SK-N-SH (cell line): ENCODE data around the gene SOCS3. TPM values are rescaled to one million over a fixed set of nuclear protein-coding genes. Genes with fewer than 3 reads are reported as not detected.

Experiments
- CTCF ChIA-PET: fragments of 300-600, 350-600 bp; formaldehyde crosslinking; extraction: SDS; loops from one replicate; lab custom pipeline; 2021; lab: Yijun Ruan, JAX
- POLR2A ChIA-PET: fragments of 350-600 bp; sonication (Branson Sonifier 250); formaldehyde crosslinking; extraction: SDS; loops from one replicate; lab custom pipeline; 2020; ENCODE audit warnings: antibody characterized with exemption, inconsistent platforms; lab: Yijun Ruan, JAX
- DNase-seq: peaks from one replicate; pipeline ENCODE4 v3.0.0; 2012
- H2AFZ ChIP-seq: fragments of 200-600 bp; sonication (generic); 2 replicates; pipeline ENCODE4 v1.8.1; 2016; ENCODE audit warnings: antibody characterized with exemption, mild to moderate bottlenecking, low read depth
- H3F3A ChIP-seq: fragments of 200-600 bp; sonication (generic); replicated peaks from 2 replicates; pipeline ENCODE3; 2016; ENCODE audit warnings: antibody characterized with exemption, mild to moderate bottlenecking; ENCODE audit not compliant: insufficient read depth
- H3K27ac ChIP-seq, 2 experiments: fragments of 200-500 bp in 1 of 2; fragments of 200-600 bp in 1 of 2; sonication (Bioruptor generic) in 1 of 2; sonication (generic), shearing (Covaris generic) in 1 of 2; 2 replicates each; pipeline versions ENCODE4 v1.5.1 to v1.6.1; 2014 to 2016; ENCODE audit warnings: low read depth in 2 of 2, inconsistent platforms in 1 of 2, low read length in 1 of 2, mild to moderate bottlenecking in 1 of 2, mixed read lengths in 1 of 2
- H3K27me3 ChIP-seq: fragments of 200-600 bp; sonication (generic), shearing (Covaris generic); 2 replicates; pipeline ENCODE4 v1.6.1; 2016; ENCODE audit warnings: mixed run types; ENCODE audit not compliant: insufficient read depth
- H3K36me3 ChIP-seq, 2 experiments: fragments of 200-500 bp in 1 of 2; fragments of 200-600 bp in 1 of 2; sonication (Bioruptor generic) in 1 of 2; sonication (generic) in 1 of 2; replicated peaks in 1 of 2; 2 replicates each; pipeline versions ENCODE3 to v1.5.1; 2014 to 2016; ENCODE audit warnings: low read length in 1 of 2, mild to moderate bottlenecking in 1 of 2; ENCODE audit not compliant: insufficient read depth in 2 of 2, control insufficient read depth in 1 of 2
- H3K4me1 ChIP-seq, 2 experiments: fragments of 200-500 bp in 1 of 2; fragments of 200-600 bp in 1 of 2; sonication (Bioruptor generic) in 1 of 2; sonication (generic), shearing (Covaris generic) in 1 of 2; 2 replicates each; pipeline versions ENCODE4 v1.5.1 to v1.6.1; 2014 to 2016; ENCODE audit warnings: low read depth in 1 of 2, low read length in 1 of 2, mixed run types in 1 of 2; ENCODE audit not compliant: insufficient read depth in 2 of 2, control insufficient read depth in 1 of 2
- H3K4me2 ChIP-seq: fragments of 200-600 bp; sonication (generic), shearing (Covaris generic); 2 replicates; pipeline ENCODE4 v1.6.1; 2017; ENCODE audit warnings: mixed run types
- H3K4me3 ChIP-seq, 2 experiments: fragments of 200-500 bp in 1 of 2; fragments of 200-600 bp in 1 of 2; sonication (Bioruptor generic) in 1 of 2; sonication (generic), shearing (Covaris generic) in 1 of 2; 2 replicates each; pipeline versions ENCODE4 v1.5.1 to v1.8.1; 2014 to 2016; ENCODE audit warnings: low read depth in 2 of 2, inconsistent platforms in 1 of 2, low read length in 1 of 2, mild to moderate bottlenecking in 1 of 2, mixed read lengths in 1 of 2, moderate library complexity in 1 of 2
- H3K79me2 ChIP-seq: fragments of 200-600 bp; sonication (generic); 2 replicates; pipeline ENCODE4 v1.8.1; 2017; ENCODE audit warnings: mild to moderate bottlenecking; ENCODE audit not compliant: insufficient read depth
- H3K9ac ChIP-seq: fragments of 200-600 bp; sonication (generic); 2 replicates; pipeline ENCODE4 v1.6.1; 2017; ENCODE audit warnings: mixed run types
- H3K9me2 ChIP-seq: fragments of 200-600 bp; sonication (generic); 2 replicates; pipeline ENCODE4 v1.6.1; 2017; ENCODE audit warnings: mixed run types
- H3K9me3 ChIP-seq: fragments of 200-600 bp; sonication (generic); 2 replicates; pipeline ENCODE4 v1.6.1; 2017; ENCODE audit warnings: mixed run types, mild to moderate bottlenecking, moderate library complexity
- H4K20me1 ChIP-seq: fragments of 200-600 bp; sonication (generic); 2 replicates; pipeline ENCODE4 v1.6.1; 2017; ENCODE audit warnings: mild to moderate bottlenecking, mixed run types; ENCODE audit not compliant: insufficient read depth
- CHD2 ChIP-seq: fragments of 150-350 bp; IDR thresholded peaks from 2 replicates; pipeline ENCODE4 v1.6.1; 2018; ENCODE audit warnings: low read length; ENCODE audit not compliant: partially characterized antibody
- ELF1 ChIP-seq: IDR thresholded peaks from 2 replicates; pipeline ENCODE4 v1.4.0; 2012
- EZH2phosphoT487 ChIP-seq: fragments of 200-600 bp; sonication (generic); IDR thresholded peaks from 2 replicates; pipeline ENCODE4 v1.6.1; 2017; ENCODE audit warnings: low read depth, mixed run types, mild to moderate bottlenecking, antibody characterized with exemption, moderate library complexity, borderline replicate concordance
- FOSL2 ChIP-seq: IDR thresholded peaks from 2 replicates; pipeline ENCODE4 v1.4.0; 2012; ENCODE audit warnings: low read depth, mild to moderate bottlenecking, moderate library complexity, borderline replicate concordance
- GABPA ChIP-seq: IDR thresholded peaks from 2 replicates; pipeline ENCODE4 v1.4.0; 2012; ENCODE audit warnings: low read depth, mild to moderate bottlenecking
- GATA2 ChIP-seq: sonication (generic); formaldehyde crosslinking; IDR thresholded peaks from 2 replicates; pipeline ENCODE4 v1.5.0; 2020; ENCODE audit warnings: mild to moderate bottlenecking, missing genetic modification reagents
- NFIC ChIP-seq: IDR thresholded peaks from 2 replicates; pipeline ENCODE4 v1.4.0; 2012; ENCODE audit warnings: borderline replicate concordance
- RCOR1 ChIP-seq: fragments of 150-350 bp; IDR thresholded peaks from 2 replicates; pipeline ENCODE4 v1.6.1; 2017; ENCODE audit warnings: antibody characterized with exemption, low read length
- RFX5 ChIP-seq: IDR thresholded peaks from 2 replicates; pipeline ENCODE4 v1.6.1; 2012; ENCODE audit warnings: mild to moderate bottlenecking, improper control_type of control experiment, low read length
- SIN3A ChIP-seq: IDR thresholded peaks from 2 replicates; pipeline ENCODE4 v1.6.1; 2012; ENCODE audit warnings: low read depth, mild to moderate bottlenecking, low read length, moderate library complexity, borderline replicate concordance
- TCF12 ChIP-seq: IDR thresholded peaks from 2 replicates; pipeline ENCODE4 v1.4.0; 2012
- WGBS: methylation state at CpG from one replicate; pipeline ENCODE4 v1.1.6; 2017; ENCODE audit warnings: low lambda C conversion rate; 5-methylcytosine and 5-hydroxymethylcytosine counted together
- polyA plus RNA-seq, 3 experiments: library from polyadenylated mRNA; depleted of rRNA; stranded (reverse); fragments of >200 nt; gene quantifications; 2 replicates each; pipeline ENCODE4 v1.2.3, GENCODE V29; 2012
- TF ChIP-seq, protein P1 (sequence below): IDR thresholded peaks from 2 replicates; pipeline ENCODE4 v1.4.0; 2012; ENCODE audit warnings: low read depth, borderline replicate concordance
- TF ChIP-seq, protein P2 (sequence below): fragments of 150-350 bp; IDR thresholded peaks from 2 replicates; pipeline ENCODE4 v1.6.1; 2017; ENCODE audit warnings: antibody characterized with exemption, low read length, low read depth, borderline replicate concordance
- TF ChIP-seq, protein P3 (sequence below): IDR thresholded peaks from 2 replicates; pipeline ENCODE4 v1.4.0; 2012; ENCODE audit warnings: low read depth
- TF ChIP-seq, protein P4 (sequence below): IDR thresholded peaks from 2 replicates; pipeline ENCODE4 v1.6.1; 2012; ENCODE audit warnings: mild to moderate bottlenecking, low read depth, low read length, moderate library complexity

Gene SOCS3
- polyA plus RNA-seq, 1 of the 3 experiments (the other 2 are of a cell fraction): 24.9 TPM

DNA sequence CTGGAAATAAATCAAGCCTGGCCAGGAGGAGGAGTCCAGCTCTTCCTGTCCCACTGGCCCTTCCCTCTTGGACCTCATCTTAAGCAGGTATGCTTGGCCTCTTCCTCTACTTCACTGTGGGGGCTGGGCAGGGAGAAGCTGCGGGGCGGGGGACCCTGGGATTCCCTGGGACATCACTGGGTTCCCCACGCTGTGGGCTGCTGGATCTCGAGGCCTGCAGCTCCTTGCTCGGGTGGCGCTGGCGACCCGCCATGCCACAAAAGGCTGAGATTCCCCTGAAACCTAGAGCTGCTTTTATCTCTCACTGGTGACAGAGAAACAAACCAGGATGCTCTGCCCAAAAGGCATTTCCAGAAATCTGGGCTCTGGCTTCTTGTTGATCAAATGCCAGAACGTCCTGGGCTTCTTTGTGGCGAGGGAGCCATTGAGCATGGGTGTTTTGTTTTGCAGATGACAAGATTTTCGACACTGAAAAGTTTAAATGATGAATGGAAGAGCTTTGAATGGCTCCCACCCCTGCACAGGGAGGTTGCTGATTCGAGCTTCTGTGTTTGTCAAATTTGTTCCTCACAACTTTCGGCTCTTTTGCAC lies 10.0 kb upstream of the SOCS3 start (continued):
- TF ChIP-seq, protein P1, sequence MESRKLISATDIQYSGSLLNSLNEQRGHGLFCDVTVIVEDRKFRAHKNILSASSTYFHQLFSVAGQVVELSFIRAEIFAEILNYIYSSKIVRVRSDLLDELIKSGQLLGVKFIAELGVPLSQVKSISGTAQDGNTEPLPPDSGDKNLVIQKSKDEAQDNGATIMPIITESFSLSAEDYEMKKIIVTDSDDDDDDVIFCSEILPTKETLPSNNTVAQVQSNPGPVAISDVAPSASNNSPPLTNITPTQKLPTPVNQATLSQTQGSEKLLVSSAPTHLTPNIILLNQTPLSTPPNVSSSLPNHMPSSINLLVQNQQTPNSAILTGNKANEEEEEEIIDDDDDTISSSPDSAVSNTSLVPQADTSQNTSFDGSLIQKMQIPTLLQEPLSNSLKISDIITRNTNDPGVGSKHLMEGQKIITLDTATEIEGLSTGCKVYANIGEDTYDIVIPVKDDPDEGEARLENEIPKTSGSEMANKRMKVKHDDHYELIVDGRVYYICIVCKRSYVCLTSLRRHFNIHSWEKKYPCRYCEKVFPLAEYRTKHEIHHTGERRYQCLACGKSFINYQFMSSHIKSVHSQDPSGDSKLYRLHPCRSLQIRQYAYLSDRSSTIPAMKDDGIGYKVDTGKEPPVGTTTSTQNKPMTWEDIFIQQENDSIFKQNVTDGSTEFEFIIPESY: no peak
- peak; percentile 89 for TF ChIP-seq TCF12
- TF ChIP-seq RCOR1: peak; percentile 100
- peak; percentile 65; the same call in 1 of the 2 replicates for TF ChIP-seq NFIC
- TF ChIP-seq FOSL2: no peak
- peak; percentile 79 for TF ChIP-seq CHD2
- no peak for TF ChIP-seq EZH2phosphoT487
- TF ChIP-seq, protein P2, sequence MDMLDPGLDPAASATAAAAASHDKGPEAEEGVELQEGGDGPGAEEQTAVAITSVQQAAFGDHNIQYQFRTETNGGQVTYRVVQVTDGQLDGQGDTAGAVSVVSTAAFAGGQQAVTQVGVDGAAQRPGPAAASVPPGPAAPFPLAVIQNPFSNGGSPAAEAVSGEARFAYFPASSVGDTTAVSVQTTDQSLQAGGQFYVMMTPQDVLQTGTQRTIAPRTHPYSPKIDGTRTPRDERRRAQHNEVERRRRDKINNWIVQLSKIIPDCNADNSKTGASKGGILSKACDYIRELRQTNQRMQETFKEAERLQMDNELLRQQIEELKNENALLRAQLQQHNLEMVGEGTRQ: no peak
- TF ChIP-seq, protein P3, sequence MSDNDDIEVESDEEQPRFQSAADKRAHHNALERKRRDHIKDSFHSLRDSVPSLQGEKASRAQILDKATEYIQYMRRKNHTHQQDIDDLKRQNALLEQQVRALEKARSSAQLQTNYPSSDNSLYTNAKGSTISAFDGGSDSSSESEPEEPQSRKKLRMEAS: no peak
- TF ChIP-seq GATA2 (CRISPR knock-in tag): peak; percentile 94
- no peak for TF ChIP-seq RFX5

DNA sequence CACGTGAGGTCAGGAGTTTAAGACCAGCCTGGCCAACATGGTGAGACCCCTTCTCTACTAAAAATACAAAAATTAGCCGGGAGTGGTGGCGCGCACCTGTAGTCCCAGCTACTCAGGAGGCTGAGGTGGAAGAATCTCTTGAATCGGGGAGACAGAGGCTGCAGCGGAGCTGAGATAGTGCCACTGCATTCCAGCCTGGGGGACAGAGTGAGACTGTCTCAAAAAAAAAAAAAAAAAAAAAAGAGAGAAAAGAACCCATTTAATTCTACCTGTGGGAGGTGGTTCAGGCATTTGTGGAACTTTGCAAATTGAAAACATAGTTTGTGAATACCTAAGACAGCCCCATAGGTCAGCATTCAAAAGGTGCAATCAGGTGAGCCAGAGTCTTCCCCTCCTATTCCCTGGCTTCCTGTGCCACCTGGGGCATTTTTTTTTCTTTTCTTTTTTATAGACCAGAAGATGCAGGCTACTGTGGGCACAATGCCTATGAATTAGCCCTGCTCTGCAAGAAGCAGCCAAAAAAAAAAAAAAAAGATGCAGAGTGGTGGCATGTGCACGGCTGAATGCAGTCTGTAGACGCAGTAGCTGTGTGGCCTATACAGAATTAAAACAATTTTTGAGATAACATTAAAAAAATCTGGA lies 9.1 kb upstream of the SOCS3 start:
- Histone ChIP-seq H3K4me2 (no peak overlapping the region), H3K27me3 (no peaks in the 10 kb centered on the region), H3F3A (peaks cover 3% of the 10 kb centered on the region), H3K4me3 (no peak overlapping the region), H4K20me1 (no peaks in the 10 kb centered on the region), H3K9me2 (no peaks in the 10 kb centered on the region), H3K36me3 (no peaks in the 10 kb centered on the region)
- POLR2A ChIA-PET: interaction anchor here (0.6 to 2.1 kb wide), 4 partner anchors 8 to 503 kb away, joined by 3 to 9 read pairs (median 3); partner anchors contain the start of gene PGS1
- TF ChIP-seq, protein P4, sequence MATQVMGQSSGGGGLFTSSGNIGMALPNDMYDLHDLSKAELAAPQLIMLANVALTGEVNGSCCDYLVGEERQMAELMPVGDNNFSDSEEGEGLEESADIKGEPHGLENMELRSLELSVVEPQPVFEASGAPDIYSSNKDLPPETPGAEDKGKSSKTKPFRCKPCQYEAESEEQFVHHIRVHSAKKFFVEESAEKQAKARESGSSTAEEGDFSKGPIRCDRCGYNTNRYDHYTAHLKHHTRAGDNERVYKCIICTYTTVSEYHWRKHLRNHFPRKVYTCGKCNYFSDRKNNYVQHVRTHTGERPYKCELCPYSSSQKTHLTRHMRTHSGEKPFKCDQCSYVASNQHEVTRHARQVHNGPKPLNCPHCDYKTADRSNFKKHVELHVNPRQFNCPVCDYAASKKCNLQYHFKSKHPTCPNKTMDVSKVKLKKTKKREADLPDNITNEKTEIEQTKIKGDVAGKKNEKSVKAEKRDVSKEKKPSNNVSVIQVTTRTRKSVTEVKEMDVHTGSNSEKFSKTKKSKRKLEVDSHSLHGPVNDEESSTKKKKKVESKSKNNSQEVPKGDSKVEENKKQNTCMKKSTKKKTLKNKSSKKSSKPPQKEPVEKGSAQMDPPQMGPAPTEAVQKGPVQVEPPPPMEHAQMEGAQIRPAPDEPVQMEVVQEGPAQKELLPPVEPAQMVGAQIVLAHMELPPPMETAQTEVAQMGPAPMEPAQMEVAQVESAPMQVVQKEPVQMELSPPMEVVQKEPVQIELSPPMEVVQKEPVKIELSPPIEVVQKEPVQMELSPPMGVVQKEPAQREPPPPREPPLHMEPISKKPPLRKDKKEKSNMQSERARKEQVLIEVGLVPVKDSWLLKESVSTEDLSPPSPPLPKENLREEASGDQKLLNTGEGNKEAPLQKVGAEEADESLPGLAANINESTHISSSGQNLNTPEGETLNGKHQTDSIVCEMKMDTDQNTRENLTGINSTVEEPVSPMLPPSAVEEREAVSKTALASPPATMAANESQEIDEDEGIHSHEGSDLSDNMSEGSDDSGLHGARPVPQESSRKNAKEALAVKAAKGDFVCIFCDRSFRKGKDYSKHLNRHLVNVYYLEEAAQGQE: no peak
- TF ChIP-seq GABPA (no peak), ELF1 (no peak), SIN3A (no peak), GATA2 (CRISPR knock-in tag) (no peak)
- TF ChIP-seq, protein P1: no peak
- TF ChIP-seq, all 33 proteins: peak for 0
- H3K9ac ChIP-seq: no peak overlapping the region
- H2AFZ ChIP-seq: no peak overlapping the region
- H3K79me2 ChIP-seq: no peaks in the 10 kb centered on the region
- H3K4me1 ChIP-seq: peaks cover 5 to 50% of the 10 kb centered on the region in 2 experiments; a peak in 2 of 4 replicates
- H3K27ac ChIP-seq: peak overlapping the region in 1 of 2 experiments; percentile 71; a peak in 1 of 4 replicates
- CTCF ChIA-PET: interaction anchor here (1.0 to 15.1 kb wide), 11 partner anchors 9 to 119 kb away, joined by 3 to 327 read pairs (median 9); partner anchors contain the start of genes PGS1 and SOCS3
- H3K9me3 ChIP-seq: no peaks in the 10 kb centered on the region
- WGBS: 94% methylated on average over 8 of the region's 8 CpGs
- DNase-seq: no peak
